GM21447 (cell line): ENCODE data around the gene TGFBR3.

ENCODE experiments used
- ATAC-seq: cut with Tn5 transposase; IDR thresholded peaks from one replicate; pipeline ENCODE4 v1.9.1; 2021; ENCODE audit not compliant: unreplicated experiment

TGFBR3 gene

DNA sequence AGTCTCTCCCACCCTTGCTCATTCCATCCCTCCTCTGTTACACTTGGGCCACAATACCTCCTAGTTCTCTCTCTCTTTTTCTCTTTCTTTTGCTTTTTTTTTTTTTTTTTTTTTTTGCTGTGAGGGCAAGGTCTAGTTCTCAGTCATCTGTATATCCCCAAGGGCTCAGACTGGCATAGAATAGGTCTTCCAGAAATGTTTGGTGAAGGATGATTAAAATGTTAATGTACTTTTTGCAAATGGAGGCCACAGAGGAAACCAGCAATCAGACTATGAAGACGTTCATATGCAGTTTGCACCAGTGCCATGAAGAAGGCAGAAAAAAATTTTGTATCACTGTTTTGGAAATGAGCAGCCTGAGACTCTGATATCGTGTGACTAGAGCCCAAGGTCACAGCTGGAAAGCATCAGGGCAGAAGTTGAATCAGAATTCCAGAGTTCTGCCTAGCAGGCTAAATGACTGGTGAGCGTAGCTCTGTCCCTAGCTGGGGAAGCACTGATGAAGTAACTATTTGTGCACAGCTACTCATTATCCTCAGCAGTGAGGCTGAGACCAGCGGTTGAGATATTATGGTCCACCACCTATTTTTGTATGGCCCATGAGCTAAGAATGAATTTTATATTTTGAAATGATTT lies 186.5 kb downstream of the TGFBR3 start:
- no peak for ATAC-seq

DNA sequence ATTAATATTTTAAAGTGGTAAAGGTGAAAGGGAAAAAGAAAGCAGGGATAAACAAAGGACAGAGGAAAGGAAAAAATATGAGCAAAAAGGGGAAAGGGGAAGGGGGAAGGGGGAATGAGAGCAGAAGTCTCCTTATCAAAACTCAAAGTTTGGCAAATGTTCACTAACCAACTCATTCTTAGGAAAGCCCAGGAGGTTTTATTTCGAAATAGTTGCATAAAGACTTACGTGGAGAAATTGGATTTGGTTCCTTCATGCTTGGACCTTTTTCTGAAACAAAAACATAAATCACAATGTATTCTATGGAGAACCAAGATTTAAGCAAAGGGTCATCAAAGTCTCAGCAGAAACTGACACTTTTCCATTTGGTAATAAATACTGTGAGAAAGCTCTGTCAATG lies 188.1 kb downstream of the TGFBR3 start:
- no peak for ATAC-seq

DNA sequence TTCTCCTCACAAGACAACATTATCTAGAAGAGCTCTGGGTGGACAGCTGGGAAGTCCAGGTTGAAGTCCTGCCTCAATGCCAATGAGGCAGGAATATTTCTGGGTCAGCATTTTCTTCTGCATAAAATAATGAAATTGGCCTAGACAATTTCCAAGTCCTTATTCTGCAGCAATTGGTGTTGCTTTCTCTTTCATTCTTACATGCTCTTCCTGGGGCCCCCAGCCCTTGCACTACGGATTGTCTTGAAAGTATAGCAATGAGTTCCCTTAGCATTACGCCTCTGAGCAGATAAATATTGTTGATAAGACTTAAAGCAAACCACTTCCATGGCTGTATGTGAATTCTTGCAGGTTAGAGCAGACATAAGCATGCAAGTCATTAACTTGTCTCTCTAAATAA lies 188.5 kb downstream of the TGFBR3 start:
- ATAC-seq: peak; percentile 95

DNA sequence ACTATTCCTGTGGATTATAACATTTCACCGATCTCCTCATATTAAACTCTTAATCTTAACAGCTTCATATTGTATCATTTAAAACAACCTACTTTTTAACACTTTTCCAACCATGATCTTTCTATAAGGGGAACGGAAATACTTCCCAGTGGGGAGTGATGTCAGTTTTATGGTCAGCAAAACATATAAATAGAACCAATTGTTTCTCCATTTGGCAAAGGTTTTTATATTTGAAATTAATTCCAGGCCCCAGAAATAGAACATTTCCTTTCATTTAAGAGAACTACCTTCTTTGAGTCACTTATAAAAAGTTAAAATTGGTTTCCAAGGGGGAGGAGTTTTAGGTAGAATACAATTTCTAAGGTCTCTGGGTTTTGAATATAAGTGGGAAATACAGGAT lies 189.6 kb downstream of the TGFBR3 start:
- ATAC-seq: no peak

DNA sequence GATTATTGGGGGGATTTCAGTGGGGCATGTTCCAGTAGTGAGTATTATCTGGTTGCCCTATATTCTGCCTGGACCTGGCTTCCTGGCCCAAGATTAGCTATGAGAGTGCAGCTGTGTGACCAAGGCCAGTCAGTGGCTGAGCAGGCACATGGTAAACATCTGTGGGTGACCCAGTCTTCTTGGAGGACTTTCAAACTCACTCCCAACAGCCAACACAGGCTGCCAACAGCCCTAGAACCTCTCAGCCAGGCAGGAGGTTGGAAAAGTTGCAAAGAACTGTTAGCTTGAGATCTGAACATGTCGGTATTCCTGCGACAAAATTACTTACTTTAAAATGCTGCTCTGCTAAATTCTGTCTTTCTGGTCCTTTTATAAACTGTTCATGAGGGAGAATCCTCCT lies 192.4 kb downstream of the TGFBR3 start:
- no peak for ATAC-seq

DNA sequence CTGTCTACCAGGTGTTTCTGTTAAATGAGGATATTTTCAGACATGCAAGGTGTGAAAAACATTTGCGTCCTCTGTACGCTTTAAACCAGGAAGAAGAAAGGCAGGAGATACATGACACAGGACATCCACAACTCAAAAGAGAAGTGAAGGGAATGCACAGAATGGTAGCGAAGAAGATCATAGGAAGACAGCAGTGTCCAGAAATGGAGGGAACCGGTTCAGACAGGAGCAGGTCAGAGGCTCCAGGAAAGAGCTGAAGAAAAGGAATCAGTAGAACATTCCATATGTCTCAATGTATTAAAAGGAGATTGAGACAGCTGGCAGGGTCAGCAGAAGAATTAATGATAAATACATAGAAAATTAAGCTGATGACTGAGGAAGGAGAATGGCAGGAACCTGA lies 194.4 kb downstream of the TGFBR3 start:
- no peak for ATAC-seq

DNA sequence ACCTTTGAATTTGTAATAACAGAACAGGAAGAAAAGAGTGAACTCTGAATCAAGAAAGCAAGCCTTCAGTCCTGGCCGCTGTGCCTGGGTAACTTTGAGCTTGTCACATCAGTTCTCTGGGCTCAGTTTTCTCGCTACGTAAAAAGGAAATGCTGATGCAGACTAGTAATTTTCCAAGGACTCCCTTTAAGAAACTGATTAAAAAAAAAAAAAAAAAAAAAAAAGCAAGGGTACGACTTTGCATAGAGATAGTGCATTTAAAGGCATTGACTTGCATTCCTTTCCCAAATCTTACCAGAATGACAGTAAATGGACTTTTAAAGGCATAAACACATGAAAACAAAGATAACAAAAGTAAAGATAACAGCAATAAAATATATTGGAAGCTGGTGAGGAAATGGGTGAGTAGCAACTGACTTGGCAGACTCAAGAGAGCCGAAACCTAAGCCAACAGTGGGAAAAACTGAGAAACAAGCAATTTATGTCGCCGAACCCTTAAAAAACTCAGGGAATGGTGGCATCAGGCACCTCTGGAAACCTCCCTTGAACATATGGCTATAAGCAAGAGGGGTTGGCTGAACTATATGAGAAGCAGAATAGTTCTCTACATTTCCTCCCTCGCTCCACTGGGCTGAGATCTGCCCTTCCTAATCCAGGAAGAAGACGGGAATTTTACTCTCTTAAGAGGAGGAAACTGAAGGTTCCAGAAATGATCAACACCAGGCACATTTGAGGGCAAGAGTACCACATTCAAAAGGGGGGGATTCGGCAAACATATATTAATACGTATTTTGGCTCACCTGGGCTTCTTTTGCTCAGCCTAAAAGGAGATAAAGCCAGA lies 196.1 kb downstream of the TGFBR3 start:
- no peak for ATAC-seq

DNA sequence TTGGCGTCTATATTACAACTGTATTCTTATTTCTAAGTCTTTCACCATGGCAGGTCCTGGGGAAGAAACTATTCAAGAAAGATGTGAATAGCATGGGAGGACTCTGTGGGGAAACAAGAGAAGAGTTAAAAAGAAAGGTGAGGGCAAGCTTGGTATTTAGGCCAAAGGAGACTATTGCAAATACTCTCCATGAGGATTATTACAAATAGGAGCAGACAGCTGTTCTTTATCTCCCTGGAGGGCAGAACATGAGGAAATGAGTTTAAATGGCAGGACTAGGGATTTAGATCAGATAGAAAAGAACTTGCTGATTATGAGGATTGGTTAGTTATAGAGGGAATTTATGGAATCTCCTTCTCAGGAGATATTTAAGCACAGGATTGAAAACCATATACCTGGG lies 198.5 kb downstream of the TGFBR3 start:
- no peak for ATAC-seq

DNA sequence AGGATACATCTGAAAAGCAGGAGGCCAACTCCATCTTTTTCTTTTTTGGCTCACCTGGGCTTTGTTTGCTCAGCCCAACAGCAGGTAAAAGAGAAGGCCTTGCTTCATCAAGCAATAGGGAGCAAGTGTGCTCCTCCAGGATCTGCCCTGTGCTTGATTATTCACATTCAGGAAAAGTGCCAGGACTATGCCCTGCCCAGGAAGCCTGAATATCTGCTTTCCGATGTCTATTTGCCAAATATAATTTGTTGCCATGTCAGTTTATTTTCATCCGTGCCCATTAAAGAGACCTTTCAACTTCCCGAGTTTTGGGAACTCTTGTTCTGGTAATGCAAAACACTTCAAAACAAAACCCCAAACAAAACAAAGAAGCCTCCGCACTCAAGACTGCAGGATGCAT lies 200.0 kb downstream of the TGFBR3 start:
- no peak for ATAC-seq

DNA sequence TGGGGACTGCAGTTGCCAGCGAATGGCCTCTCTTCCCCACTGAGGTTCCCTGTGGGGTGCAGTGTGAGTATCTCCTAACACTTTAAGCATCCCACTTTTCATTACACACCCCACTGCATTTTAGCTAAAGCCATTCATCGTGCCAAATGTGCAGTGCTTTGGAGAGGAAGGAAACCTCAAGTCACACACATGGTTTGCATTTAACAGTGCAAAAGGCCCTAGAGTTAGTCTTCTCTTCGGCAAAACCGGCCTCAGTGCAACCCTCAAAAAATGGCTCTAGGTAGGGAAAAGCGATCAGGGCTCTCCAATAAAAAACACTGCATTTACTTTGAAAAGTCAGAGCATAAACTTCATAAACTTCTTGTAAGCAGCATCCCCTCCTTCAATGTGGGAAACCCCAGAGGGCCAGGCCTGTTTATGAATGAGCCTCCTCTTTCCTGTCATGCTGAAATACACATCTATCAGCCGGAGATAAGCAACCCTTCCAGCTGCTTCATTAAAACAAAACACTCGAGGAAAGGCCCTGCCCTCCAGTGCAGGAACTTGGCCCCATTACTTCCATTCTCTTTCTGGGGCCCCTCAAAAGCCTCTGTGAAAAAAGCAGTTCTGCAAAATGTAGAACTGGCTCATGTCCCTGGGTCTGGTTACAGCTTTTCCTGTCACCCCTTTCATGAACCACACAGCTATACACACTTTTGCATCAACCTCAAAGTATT lies 201.3 kb downstream of the TGFBR3 start:
- peak; percentile 42 for ATAC-seq

DNA sequence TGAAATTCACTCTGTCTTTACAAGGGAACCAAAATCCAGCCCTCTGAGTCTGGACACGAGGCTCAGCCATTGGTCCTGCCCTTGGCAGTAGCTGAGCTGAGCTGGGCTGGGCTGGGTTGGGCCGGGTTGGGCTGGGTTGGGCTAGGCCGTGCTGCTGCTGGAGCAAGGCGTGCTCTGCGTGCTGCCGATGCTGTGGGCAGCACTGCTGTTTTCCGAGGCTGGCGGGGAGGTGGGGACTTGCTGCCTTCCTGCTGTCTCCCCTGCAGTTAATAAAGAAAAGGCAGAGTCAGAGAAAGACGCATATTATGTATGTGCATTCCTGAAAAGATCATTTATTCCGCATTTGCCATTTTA lies 202.4 kb downstream of the TGFBR3 start:
- no peak for ATAC-seq

DNA sequence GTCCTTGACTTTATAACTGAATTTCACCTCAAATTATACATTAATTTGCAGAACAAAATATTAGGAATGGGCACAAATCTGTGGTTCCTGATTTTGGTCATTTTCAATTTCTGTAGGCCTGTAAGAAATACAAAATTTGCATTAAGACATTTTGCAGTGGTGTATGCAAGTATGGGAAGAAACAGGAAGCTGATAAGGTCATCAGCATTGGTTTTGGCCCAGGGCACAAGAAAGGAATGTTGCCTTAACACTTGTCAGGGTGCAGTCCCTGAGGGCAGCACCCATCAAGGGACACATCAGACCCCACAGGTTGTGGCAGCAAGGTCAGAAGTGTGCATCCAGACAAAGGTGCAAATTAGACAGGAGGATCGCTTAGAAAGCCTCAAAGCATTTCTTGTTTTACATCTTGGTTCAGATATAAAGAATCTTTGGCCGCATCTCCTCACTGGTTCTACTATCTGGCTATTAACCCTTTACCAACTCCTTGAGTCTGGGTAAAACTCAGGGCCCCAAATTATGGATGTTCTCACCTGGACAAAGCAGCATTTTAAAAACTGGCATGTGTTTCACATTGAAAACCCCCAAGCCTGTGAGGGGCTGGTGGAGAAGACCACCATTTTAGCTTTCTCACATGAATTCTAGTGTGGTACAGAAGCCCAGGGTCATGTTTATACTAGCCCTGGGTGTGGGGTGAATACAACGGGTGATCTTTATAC lies 202.9 kb downstream of the TGFBR3 start:
- ATAC-seq: no peak

DNA sequence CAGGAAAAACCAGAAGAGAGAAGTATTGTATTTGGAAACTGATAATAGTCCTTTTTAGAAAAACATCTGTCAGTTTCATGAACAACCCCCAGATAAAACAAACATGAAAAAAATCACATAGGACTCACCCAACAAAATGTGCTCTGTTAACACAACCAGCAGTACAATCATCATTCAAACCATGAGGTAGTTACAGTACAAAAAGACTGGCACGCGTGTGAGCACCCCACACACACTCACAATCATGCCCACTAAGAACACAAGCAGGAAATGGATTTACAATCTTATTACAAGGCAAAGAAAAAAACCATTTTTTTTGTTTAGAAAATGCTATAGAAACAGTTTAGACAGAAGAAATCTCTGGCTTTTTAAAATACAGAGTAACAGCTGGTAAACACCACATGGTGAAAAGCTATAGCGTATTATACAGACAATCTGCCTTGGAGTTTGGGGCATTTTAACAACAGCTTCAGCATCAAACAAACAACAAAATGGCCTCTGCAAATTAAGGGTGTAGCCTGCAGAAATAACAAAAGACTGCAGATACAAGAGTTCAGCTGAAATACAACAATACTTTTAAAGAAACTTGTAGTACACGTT lies 205.3 kb downstream of the TGFBR3 start:
- ATAC-seq: no peak

DNA sequence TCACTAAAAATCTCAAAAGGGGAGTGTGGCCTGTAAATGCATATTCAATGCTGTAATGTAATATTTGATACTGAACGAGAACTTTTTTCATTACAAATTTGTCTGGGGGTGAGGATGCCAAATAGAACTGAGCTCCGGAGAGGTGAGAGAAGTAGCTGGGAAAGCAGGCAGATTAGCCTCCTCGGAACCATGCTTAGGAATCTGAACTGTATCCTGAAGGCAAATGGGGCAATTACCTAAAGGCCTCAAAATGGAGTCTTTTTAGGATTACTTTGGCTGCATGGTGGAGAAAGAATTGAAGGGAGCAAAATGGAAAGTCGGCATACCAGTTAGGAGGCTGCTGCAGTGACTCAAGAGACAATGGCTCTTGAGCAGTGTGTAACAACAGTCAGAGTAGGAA lies 206.5 kb downstream of the TGFBR3 start:
- ATAC-seq: no peak

DNA sequence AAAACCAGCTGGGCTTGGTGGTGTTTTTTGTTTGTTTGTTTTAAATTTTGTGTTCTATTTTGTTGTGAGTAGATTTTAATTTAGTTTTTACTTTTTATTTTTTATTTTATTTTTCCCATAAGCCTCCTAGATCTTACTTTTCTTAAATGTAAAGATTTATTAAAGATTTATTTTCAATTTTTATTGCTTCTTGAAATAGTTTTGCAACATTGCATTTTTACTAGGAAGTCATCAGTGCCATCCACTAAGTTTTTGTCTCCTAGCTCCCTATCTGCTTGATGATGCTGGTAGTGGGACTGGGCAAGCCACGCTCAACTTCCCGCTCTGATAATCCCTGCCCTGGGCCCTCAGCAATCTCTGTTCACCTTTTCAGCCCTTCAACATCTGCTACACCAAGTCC lies 209.9 kb downstream of the TGFBR3 start:
- ATAC-seq: no peak

DNA sequence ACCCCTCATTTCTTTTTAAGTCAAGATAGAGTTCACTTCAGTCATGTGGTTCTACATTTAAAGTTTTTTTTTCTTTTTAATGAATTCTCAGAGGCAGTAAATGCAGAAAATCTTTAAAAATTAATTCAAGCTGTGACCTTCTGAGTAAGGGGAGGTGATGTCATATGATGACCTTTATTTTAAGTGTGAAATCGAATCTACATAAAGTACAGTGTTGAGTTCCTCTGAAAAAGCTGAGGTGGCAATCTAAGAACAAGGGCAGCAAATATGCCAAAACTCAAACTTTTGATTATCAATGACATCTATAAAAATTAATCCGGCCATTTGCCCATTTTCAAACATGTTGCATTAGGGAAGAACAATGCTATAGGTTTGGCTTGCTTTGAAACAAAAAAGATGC lies 211.8 kb downstream of the TGFBR3 start:
- no peak for ATAC-seq

DNA sequence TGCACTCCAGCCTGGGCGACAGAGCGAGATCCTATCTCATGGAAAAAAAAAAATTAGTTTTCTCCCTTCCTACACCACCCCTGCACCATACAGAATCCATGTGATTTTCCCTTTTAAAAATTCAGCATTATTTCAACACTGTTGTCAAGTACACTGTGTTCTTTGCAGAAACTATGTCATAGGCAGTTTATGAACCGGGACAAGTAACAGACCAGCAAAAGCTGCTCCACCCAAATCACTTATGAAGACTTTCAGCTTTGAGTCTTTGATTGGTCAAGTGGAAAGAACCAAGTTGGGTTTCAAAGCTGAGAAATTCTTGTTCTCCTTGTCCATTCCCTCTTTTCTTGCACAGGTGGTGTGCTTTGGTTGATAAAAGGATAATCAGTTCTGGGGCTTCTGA lies 212.3 kb downstream of the TGFBR3 start:
- no peak for ATAC-seq

DNA sequence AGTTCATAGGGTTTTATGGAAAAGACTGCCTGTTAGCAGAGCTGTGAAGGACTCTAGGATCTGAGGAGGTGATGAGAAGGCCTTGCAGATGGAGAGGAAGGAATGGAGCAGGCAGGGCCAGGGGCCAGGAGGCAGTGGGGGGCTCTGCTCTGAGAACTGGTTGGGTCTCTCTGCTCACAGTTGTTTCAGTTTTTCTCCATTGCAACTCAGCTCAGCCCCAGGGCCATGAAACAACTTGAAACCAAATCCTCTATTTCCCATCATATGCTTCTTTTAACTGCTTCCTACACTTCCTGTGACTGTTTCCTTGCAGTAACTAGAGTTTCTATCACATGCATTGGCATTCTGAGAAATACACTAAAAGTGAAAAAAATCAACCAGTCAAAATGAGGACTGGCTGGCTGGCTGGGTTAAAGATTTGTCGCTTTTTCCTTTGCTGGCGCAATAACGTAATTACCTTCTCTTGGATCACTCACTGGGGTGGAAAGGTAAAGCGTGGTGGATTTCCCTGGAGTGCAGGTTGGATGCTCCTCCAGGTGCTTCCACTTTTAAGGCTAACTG lies 213.3 kb downstream of the TGFBR3 start:
- ATAC-seq: no peak

DNA sequence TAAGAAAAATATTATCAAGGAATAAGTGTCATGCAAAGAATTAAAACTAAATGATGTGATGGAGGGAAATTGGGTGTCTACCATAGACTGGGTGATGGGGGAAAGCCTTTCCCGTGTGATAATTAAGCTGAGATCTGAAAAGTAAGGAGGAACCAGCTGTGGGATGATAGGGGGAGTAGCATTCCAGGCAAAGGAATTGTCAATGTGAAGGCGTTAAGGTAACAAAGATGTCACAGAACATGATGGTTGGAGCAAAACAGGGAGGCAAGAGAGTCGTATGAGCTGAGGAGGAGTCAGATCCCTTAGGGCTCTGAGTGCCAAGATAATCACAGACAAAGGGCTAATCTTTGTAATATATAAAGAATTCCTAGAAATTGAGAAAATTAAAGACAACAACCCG lies 215.2 kb downstream of the TGFBR3 start:
- no peak for ATAC-seq

DNA sequence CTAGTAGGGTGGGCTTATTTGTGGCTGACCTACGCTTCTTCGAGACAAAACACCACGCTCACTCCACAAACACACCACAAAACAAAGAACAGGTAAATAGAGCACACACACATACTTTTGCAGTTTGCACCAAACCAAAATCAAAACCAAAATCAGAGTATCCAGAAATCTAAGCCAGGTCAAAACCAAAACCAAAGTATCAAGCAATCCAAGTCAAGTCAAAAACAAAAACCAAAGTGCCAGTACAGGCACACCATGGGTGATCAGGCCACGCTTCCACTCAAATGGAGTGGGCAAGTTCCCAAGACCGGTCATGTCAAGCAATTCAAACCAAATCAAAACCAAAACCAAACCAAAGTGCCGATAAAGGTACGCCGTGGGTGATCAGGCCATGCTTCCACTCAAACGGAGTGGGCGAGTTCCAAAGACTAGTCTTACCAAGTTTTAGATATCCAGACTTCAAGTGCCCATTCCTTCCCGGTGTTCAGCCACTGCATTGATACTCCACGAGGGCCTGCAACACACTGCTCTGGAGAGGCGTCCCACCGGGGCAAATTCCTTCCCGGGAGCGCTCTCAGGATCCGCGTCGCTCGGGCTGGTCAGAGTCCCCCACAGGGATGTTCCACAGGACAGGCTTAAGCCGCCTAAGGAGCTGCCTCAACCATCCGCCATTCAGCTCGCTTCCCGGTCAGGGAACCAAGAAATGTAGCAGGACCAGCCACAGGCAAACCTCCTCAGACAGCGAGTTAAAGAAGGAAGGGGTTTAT lies 216.2 kb downstream of the TGFBR3 start:
- no peak for ATAC-seq
